GM23338 (cell line): ENCODE results near the gene P3H4. TPM values are rescaled to one million over a fixed set of nuclear protein-coding genes. Genes with fewer than 3 reads are reported as not detected.
A peak's percentile ranks its signal among the peaks of the same experiment; 100 is the strongest.

Experiments
- ATAC-seq: fragments of 200-7000 bp; cut with Tn5 transposase; 3 replicates; pipeline ENCODE4 v1.9.1; 2020
- DNase-seq: peaks from one replicate; pipeline ENCODE4 v3.0.0-alpha.2; 2015; ENCODE audit warnings: low spot score
- H2AFZ ChIP-seq: fragments of 200-600 bp; sonication (generic); 2 replicates; pipeline ENCODE4 v1.8.0; 2016; ENCODE audit warnings: antibody characterized with exemption, mild to moderate bottlenecking, moderate library complexity
- H3F3A ChIP-seq: fragments of 200-600 bp; sonication (generic); replicated peaks from 2 replicates; pipeline ENCODE4 v1.8.0; 2017; ENCODE audit warnings: antibody characterized with exemption, mixed run types, low read depth
- H3K27ac ChIP-seq: fragments of 200-600 bp; sonication (generic); 2 replicates; pipeline ENCODE4 v1.6.1; 2016; ENCODE audit warnings: low read depth
- H3K27me3 ChIP-seq: fragments of 200-600 bp; sonication (generic); 2 replicates; pipeline ENCODE4 v1.8.0; 2016; ENCODE audit warnings: mild to moderate bottlenecking, mixed run types, moderate library complexity; ENCODE audit not compliant: insufficient read depth
- H3K36me3 ChIP-seq: fragments of 200-600 bp; sonication (generic); 2 replicates; pipeline ENCODE4 v1.8.0; 2016; ENCODE audit warnings: mild to moderate bottlenecking; ENCODE audit not compliant: insufficient read depth
- H3K4me1 ChIP-seq: fragments of 200-600 bp; sonication (generic); 2 replicates; pipeline ENCODE4 v1.8.0; 2016; ENCODE audit warnings: mild to moderate bottlenecking, moderate library complexity; ENCODE audit not compliant: insufficient read depth
- H3K4me2 ChIP-seq: fragments of 200-600 bp; sonication (generic); 2 replicates; pipeline ENCODE4 v1.7.1; 2017; ENCODE audit warnings: mixed run types
- H3K4me3 ChIP-seq: fragments of 200-600 bp; sonication (generic); 2 replicates; pipeline ENCODE4 v1.6.1; 2016; ENCODE audit warnings: mixed run types
- H3K79me2 ChIP-seq: fragments of 200-600 bp; sonication (generic); replicated peaks from 2 replicates; pipeline ENCODE4 v1.8.0; 2017; ENCODE audit warnings: mild to moderate bottlenecking; ENCODE audit not compliant: insufficient read depth
- H3K9me2 ChIP-seq: fragments of 200-600 bp; sonication (generic); 2 replicates; pipeline ENCODE4 v1.8.0; 2017; ENCODE audit not compliant: insufficient read depth
- H4K20me1 ChIP-seq: fragments of 200-600 bp; sonication (generic); replicated peaks from 2 replicates; pipeline ENCODE4 v1.8.0; 2017; ENCODE audit warnings: mild to moderate bottlenecking; ENCODE audit not compliant: insufficient read depth
- H3K27ac Mint-ChIP-seq: 2 replicates; pipeline ENCODE4 v1.8.0; 2020; ENCODE audit warnings: inconsistent platforms, mild to moderate bottlenecking, moderate library complexity, mixed read lengths
- H3K27me3 Mint-ChIP-seq: 3 replicates; pipeline ENCODE4 v1.8.0; 2022; ENCODE audit warnings: low read depth, mild to moderate bottlenecking, moderate library complexity, mixed read lengths, inconsistent platforms; ENCODE audit not compliant: insufficient read depth, poor library complexity
- H3K36me3 Mint-ChIP-seq: 3 replicates; pipeline ENCODE4 v1.8.0; 2021; ENCODE audit warnings: low read depth, mild to moderate bottlenecking, inconsistent platforms, moderate library complexity, mixed read lengths
- H3K4me1 Mint-ChIP-seq: 3 replicates; pipeline ENCODE4 v1.8.0; 2020; ENCODE audit warnings: mild to moderate bottlenecking, inconsistent platforms, mixed read lengths
- H3K4me3 Mint-ChIP-seq: 3 replicates; pipeline ENCODE4 v1.8.0; 2021; ENCODE audit warnings: moderate library complexity, mild to moderate bottlenecking, inconsistent platforms, mixed read lengths
- H3K9me3 Mint-ChIP-seq: 3 replicates; pipeline ENCODE4 v1.8.0; 2020; ENCODE audit warnings: moderate library complexity, mild to moderate bottlenecking, inconsistent platforms, mixed read lengths
- CREB1 ChIP-seq: fragments of 250-450 bp; sonication (Bioruptor Pico); IDR thresholded peaks from 2 replicates; pipeline ENCODE4 v1.5.0; 2020; ENCODE audit warnings: low read depth, mild to moderate bottlenecking, moderate library complexity
- EZH2 ChIP-seq: fragments of 200-600 bp; sonication (generic); IDR thresholded peaks from one replicate; pipeline ENCODE4 v1.8.0; 2017; ENCODE audit warnings: antibody characterized with exemption, mild to moderate bottlenecking, low read depth; ENCODE audit not compliant: unreplicated experiment
- EZH2phosphoT487 ChIP-seq: fragments of 200-600 bp; sonication (generic); IDR thresholded peaks from one replicate; pipeline ENCODE4 v1.8.1; 2018; ENCODE audit warnings: antibody characterized with exemption; ENCODE audit not compliant: unreplicated experiment
- JUNB ChIP-seq: IDR thresholded peaks from one replicate; pipeline ENCODE4 v1.6.1; 2016; ENCODE audit warnings: antibody characterized with exemption; ENCODE audit not compliant: unreplicated experiment
- NANOG ChIP-seq: IDR thresholded peaks from 2 replicates; pipeline ENCODE4 v1.6.1; 2016; ENCODE audit warnings: antibody characterized with exemption, borderline replicate concordance
- POLR2AphosphoS5 ChIP-seq: IDR thresholded peaks from 2 replicates; pipeline ENCODE4 v1.6.1; 2016; ENCODE audit warnings: antibody characterized with exemption, low read depth
- STAT1 ChIP-seq: IDR thresholded peaks from one replicate; pipeline ENCODE4 v1.6.1; 2016; ENCODE audit warnings: antibody characterized with exemption; ENCODE audit not compliant: unreplicated experiment
- ZNF114 ChIP-seq: fragments of 250-450 bp; sonication (Bioruptor Pico); IDR thresholded peaks from 2 replicates; pipeline ENCODE4 v1.5.0; 2020; ENCODE audit warnings: mild to moderate bottlenecking, moderate library complexity
- ZNF331 ChIP-seq: fragments of 250-450 bp; sonication (Bioruptor Pico); IDR thresholded peaks from 2 replicates; pipeline ENCODE4 v1.5.0; 2020; ENCODE audit warnings: low read depth, mild to moderate bottlenecking, moderate library complexity
- polyA plus RNA-seq: library from polyadenylated mRNA; unstranded; fragments of >200 nt; fragmentation: Nextera tagmentation; extraction: Ambion mirVana; gene quantifications from 2 replicates; pipeline ENCODE4 v1.2.1, GENCODE V29; 2016
- total RNA-seq: library from RNA; depleted of rRNA; stranded (reverse); fragments of >200 nt; shearing (Covaris generic); gene quantifications from 2 replicates; pipeline ENCODE4 v1.2.3, GENCODE V29; 2014
- TF ChIP-seq, protein P1 (sequence below): IDR thresholded peaks from 2 replicates; pipeline ENCODE4 v1.6.1; 2016; ENCODE audit warnings: antibody characterized with exemption
- TF ChIP-seq, protein P2 (sequence below), 2 experiments: fragments of 200-600 bp in 1 of 2; sonication (generic) in 1 of 2; conservative IDR thresholded peaks; 2 replicates each; pipeline versions ENCODE4 v1.5.1 to v1.6.1; 2016 to 2017; ENCODE audit warnings: antibody characterized with exemption in 2 of 2, low read depth in 2 of 2, mild to moderate bottlenecking in 2 of 2, moderate library complexity in 1 of 2
- TF ChIP-seq, protein P3 (sequence below): IDR thresholded peaks from one replicate; pipeline ENCODE4 v1.6.1; 2018; ENCODE audit warnings: antibody characterized with exemption; ENCODE audit not compliant: unreplicated experiment
- TF ChIP-seq, protein P4 (sequence below): fragments of 250-450 bp; sonication (Bioruptor Pico); IDR thresholded peaks from 2 replicates; pipeline ENCODE4 v1.5.0; 2020; ENCODE audit warnings: mild to moderate bottlenecking, moderate library complexity

P3H4 gene
- total and polyA plus RNA-seq, 2 experiments from 2014 or later = 16.0 to 33.3 TPM

DNA sequence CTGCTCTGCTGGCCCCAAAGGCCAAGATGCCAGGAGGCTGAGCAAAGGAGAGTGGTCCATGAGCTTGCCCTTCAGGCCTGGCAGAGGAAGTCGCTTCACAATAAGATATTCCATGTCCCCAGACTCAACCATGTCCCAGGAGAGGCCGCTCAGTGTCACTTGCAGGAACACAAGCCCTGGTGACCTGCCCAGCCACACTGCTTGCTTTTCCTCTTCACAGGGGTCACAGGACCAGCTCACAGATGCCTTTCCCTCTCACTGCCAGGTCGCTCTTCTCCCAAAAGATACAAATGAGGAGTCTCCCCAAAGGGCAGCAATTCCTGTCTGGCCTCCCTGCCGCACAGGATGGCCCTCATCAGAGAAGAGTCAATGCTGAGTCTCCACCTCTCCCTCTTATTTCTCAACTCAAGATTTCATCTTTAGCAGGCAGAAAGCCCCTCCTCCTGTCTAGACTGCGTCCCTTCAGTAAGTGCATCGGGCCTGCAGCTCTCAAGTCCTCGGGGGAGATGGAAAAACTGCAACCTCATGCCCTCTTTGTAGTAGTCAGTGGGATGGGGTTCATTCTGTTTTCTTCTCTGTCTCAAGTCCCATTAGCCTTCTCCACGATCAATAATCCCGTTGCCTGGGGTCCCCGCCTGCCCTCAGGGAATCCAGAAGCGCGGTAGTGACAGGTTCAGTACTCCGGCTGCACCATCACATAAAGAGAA, 30.2 kb downstream of the P3H4 start:
- H4K20me1 ChIP-seq = peaks cover 4% of the 10 kb centered on the region
- no peak for ATAC-seq

More for the DNA sequence above, 30.2 kb downstream of the P3H4 start:
- Mint-ChIP-seq H3K9me3 (no peaks in the 10 kb centered on the region), H3K27me3 (peaks cover 19% of the 10 kb centered on the region), H3K4me1 (peaks cover 31% of the 10 kb centered on the region), H3K36me3 (peaks cover 5% of the 10 kb centered on the region; the same call in 2 of the 3 replicates), H3K27ac (peak overlapping the region; percentile 81), H3K4me3 (no peak overlapping the region; the same call in 2 of the 3 replicates)
- no peak overlapping the region for H3K4me2 ChIP-seq
- TF ChIP-seq ZNF114 (CRISPR knock-in tag) (no peak), NANOG (no peak), EZH2 (no peak), ZNF331 (CRISPR knock-in tag) (no peak), POLR2AphosphoS5 (no peak), EZH2phosphoT487 (no peak), JUNB (no peak), CREB1 (CRISPR knock-in tag) (no peak), STAT1 (no peak)
- TF ChIP-seq, protein P1, sequence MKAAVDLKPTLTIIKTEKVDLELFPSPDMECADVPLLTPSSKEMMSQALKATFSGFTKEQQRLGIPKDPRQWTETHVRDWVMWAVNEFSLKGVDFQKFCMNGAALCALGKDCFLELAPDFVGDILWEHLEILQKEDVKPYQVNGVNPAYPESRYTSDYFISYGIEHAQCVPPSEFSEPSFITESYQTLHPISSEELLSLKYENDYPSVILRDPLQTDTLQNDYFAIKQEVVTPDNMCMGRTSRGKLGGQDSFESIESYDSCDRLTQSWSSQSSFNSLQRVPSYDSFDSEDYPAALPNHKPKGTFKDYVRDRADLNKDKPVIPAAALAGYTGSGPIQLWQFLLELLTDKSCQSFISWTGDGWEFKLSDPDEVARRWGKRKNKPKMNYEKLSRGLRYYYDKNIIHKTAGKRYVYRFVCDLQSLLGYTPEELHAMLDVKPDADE = no peak
- TF ChIP-seq, protein P2, sequence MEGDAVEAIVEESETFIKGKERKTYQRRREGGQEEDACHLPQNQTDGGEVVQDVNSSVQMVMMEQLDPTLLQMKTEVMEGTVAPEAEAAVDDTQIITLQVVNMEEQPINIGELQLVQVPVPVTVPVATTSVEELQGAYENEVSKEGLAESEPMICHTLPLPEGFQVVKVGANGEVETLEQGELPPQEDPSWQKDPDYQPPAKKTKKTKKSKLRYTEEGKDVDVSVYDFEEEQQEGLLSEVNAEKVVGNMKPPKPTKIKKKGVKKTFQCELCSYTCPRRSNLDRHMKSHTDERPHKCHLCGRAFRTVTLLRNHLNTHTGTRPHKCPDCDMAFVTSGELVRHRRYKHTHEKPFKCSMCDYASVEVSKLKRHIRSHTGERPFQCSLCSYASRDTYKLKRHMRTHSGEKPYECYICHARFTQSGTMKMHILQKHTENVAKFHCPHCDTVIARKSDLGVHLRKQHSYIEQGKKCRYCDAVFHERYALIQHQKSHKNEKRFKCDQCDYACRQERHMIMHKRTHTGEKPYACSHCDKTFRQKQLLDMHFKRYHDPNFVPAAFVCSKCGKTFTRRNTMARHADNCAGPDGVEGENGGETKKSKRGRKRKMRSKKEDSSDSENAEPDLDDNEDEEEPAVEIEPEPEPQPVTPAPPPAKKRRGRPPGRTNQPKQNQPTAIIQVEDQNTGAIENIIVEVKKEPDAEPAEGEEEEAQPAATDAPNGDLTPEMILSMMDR (conservative IDR thresholded peaks at IDR 0.05; ENCODE audit: low read depth in 2 of 2) = no peak
- TF ChIP-seq, protein P3, sequence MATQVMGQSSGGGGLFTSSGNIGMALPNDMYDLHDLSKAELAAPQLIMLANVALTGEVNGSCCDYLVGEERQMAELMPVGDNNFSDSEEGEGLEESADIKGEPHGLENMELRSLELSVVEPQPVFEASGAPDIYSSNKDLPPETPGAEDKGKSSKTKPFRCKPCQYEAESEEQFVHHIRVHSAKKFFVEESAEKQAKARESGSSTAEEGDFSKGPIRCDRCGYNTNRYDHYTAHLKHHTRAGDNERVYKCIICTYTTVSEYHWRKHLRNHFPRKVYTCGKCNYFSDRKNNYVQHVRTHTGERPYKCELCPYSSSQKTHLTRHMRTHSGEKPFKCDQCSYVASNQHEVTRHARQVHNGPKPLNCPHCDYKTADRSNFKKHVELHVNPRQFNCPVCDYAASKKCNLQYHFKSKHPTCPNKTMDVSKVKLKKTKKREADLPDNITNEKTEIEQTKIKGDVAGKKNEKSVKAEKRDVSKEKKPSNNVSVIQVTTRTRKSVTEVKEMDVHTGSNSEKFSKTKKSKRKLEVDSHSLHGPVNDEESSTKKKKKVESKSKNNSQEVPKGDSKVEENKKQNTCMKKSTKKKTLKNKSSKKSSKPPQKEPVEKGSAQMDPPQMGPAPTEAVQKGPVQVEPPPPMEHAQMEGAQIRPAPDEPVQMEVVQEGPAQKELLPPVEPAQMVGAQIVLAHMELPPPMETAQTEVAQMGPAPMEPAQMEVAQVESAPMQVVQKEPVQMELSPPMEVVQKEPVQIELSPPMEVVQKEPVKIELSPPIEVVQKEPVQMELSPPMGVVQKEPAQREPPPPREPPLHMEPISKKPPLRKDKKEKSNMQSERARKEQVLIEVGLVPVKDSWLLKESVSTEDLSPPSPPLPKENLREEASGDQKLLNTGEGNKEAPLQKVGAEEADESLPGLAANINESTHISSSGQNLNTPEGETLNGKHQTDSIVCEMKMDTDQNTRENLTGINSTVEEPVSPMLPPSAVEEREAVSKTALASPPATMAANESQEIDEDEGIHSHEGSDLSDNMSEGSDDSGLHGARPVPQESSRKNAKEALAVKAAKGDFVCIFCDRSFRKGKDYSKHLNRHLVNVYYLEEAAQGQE = no peak
- TF ChIP-seq, protein P4, sequence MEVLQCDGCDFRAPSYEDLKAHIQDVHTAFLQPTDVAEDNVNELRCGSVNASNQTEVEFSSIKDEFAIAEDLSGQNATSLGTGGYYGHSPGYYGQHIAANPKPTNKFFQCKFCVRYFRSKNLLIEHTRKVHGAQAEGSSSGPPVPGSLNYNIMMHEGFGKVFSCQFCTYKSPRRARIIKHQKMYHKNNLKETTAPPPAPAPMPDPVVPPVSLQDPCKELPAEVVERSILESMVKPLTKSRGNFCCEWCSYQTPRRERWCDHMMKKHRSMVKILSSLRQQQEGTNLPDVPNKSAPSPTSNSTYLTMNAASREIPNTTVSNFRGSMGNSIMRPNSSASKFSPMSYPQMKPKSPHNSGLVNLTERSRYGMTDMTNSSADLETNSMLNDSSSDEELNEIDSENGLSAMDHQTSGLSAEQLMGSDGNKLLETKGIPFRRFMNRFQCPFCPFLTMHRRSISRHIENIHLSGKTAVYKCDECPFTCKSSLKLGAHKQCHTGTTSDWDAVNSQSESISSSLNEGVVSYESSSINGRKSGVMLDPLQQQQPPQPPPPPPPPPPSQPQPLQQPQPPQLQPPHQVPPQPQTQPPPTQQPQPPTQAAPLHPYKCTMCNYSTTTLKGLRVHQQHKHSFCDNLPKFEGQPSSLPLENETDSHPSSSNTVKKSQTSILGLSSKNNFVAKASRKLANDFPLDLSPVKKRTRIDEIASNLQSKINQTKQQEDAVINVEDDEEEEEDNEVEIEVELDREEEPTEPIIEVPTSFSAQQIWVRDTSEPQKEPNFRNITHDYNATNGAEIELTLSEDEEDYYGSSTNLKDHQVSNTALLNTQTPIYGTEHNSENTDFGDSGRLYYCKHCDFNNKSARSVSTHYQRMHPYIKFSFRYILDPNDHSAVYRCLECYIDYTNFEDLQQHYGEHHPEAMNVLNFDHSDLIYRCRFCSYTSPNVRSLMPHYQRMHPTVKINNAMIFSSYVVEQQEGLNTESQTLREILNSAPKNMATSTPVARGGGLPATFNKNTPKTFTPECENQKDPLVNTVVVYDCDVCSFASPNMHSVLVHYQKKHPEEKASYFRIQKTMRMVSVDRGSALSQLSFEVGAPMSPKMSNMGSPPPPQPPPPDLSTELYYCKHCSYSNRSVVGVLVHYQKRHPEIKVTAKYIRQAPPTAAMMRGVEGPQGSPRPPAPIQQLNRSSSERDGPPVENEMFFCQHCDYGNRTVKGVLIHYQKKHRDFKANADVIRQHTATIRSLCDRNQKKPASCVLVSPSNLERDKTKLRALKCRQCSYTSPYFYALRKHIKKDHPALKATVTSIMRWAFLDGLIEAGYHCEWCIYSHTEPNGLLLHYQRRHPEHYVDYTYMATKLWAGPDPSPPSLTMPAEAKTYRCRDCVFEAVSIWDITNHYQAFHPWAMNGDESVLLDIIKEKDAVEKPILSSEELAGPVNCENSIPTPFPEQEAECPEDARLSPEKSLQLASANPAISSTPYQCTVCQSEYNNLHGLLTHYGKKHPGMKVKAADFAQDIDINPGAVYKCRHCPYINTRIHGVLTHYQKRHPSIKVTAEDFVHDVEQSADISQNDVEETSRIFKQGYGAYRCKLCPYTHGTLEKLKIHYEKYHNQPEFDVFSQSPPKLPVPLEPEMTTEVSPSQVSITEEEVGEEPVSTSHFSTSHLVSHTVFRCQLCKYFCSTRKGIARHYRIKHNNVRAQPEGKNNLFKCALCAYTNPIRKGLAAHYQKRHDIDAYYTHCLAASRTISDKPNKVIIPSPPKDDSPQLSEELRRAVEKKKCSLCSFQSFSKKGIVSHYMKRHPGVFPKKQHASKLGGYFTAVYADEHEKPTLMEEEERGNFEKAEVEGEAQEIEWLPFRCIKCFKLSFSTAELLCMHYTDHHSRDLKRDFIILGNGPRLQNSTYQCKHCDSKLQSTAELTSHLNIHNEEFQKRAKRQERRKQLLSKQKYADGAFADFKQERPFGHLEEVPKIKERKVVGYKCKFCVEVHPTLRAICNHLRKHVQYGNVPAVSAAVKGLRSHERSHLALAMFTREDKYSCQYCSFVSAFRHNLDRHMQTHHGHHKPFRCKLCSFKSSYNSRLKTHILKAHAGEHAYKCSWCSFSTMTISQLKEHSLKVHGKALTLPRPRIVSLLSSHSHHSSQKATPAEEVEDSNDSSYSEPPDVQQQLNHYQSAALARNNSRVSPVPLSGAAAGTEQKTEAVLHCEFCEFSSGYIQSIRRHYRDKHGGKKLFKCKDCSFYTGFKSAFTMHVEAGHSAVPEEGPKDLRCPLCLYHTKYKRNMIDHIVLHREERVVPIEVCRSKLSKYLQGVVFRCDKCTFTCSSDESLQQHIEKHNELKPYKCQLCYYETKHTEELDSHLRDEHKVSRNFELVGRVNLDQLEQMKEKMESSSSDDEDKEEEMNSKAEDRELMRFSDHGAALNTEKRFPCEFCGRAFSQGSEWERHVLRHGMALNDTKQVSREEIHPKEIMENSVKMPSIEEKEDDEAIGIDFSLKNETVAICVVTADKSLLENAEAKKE = no peak
- no peaks in the 10 kb centered on the region for H3K9me2 ChIP-seq
- no peak for DNase-seq
- H2AFZ ChIP-seq = no peak overlapping the region
- peaks cover 73% of the 10 kb centered on the region for H3K79me2 ChIP-seq
- H3K27ac ChIP-seq = no peak overlapping the region
- H3F3A ChIP-seq = peaks cover 21% of the 10 kb centered on the region
- H3K27me3 ChIP-seq = no peaks in the 10 kb centered on the region
- no peaks in the 10 kb centered on the region for H3K36me3 ChIP-seq
- H3K4me3 ChIP-seq = no peak overlapping the region
- H3K4me1 ChIP-seq = peaks cover 32% of the 10 kb centered on the region
